ENCODE measurements around the gene PDHX.

The PDHX gene

GRCh38 chr11:35042913-35043312, 126.5 kb downstream of the PDHX start:
- no peak overlapping the region for H3K4me3 ChIP-seq
- H3K27ac ChIP-seq, result no peak overlapping the region
- intact Hi-C loops (cut with DNase I; ENCODE audit: low total_unique reads), result no loop called here
- H3K27me3 ChIP-seq, result no peaks in the 10 kb centered on the region
- no peak for DNase-seq
- H3K9me3 ChIP-seq, result no peaks in the 10 kb centered on the region
- H3K4me1 ChIP-seq, result peaks cover 0 to 15% (median 0%) of the 10 kb centered on the region in 4 donors
- no peak for TF ChIP-seq CTCF (IDR thresholded peaks at IDR 0.05)
- no peaks in the 10 kb centered on the region for H3K36me3 ChIP-seq

GRCh38 chr11:35043936-35044335, 127.5 kb downstream of the PDHX start:
- Histone ChIP-seq H3K4me3 (no peak overlapping the region), H3K36me3 (no peaks in the 10 kb centered on the region), H3K9me3 (no peaks in the 10 kb centered on the region), H3K27ac (no peak overlapping the region), H3K27me3 (no peaks in the 10 kb centered on the region), H3K4me1 (peaks cover 0 to 20% (median 2%) of the 10 kb centered on the region in 4 donors)
- intact Hi-C loops (cut with DNase I; ENCODE audit: low total_unique reads), result no loop called here
- no peak for TF ChIP-seq CTCF (IDR thresholded peaks at IDR 0.05)
- DNase-seq, result no peak

GRCh38 chr11:35045236-35045820, 128.9 kb downstream of the PDHX start:
- no peak for TF ChIP-seq CTCF (IDR thresholded peaks at IDR 0.05)
- intact Hi-C loops (cut with DNase I; ENCODE audit: low total_unique reads), result no loop called here
- Histone ChIP-seq H3K4me3 (no peak overlapping the region), H3K27me3 (no peaks in the 10 kb centered on the region), H3K4me1 (peaks cover 0 to 20% (median 2%) of the 10 kb centered on the region in 4 donors), H3K36me3 (no peaks in the 10 kb centered on the region), H3K27ac (no peak overlapping the region), H3K9me3 (no peaks in the 10 kb centered on the region)
- no peak for DNase-seq
